Measurements from ENCODE around the gene OPCML. TPM values are rescaled to one million over a fixed set of nuclear protein-coding genes. Genes with fewer than 3 reads are reported as not detected.

OPCML gene
- total RNA-seq, 1 donor from 2014 or later: 4.6 TPM

DNA sequence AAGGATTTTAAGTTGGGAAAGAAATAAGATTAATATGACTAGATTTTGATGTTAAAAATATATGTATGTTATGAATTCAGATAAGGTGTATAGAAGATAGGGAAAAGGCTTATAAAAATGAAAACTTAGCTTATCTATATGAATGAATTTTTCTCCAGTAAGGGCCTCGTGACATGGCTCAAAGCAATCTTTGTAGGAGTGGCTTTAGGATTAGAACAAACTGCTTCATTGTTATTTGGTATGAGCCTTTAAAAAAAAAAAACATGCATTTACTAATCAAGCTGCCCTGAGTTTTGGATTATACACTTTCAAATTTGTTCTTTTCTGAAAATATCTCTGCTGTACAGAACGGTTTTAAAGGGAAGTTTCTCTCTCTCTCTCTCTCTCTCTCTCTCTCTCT lies 905.9 kb downstream of the OPCML start:
- H3K4me3 Mint-ChIP-seq: no peak overlapping the region
- TF ChIP-seq, protein P1, sequence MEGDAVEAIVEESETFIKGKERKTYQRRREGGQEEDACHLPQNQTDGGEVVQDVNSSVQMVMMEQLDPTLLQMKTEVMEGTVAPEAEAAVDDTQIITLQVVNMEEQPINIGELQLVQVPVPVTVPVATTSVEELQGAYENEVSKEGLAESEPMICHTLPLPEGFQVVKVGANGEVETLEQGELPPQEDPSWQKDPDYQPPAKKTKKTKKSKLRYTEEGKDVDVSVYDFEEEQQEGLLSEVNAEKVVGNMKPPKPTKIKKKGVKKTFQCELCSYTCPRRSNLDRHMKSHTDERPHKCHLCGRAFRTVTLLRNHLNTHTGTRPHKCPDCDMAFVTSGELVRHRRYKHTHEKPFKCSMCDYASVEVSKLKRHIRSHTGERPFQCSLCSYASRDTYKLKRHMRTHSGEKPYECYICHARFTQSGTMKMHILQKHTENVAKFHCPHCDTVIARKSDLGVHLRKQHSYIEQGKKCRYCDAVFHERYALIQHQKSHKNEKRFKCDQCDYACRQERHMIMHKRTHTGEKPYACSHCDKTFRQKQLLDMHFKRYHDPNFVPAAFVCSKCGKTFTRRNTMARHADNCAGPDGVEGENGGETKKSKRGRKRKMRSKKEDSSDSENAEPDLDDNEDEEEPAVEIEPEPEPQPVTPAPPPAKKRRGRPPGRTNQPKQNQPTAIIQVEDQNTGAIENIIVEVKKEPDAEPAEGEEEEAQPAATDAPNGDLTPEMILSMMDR (conservative IDR thresholded peaks at IDR 0.05): no peak
- no peaks in the 10 kb centered on the region for H3K36me3 Mint-ChIP-seq
- peaks cover 4% of the 10 kb centered on the region for H3K9me3 Mint-ChIP-seq
- no peak overlapping the region for H3K27ac Mint-ChIP-seq
- H3K27me3 Mint-ChIP-seq: peaks cover 6% of the 10 kb centered on the region
- peaks cover 15% of the 10 kb centered on the region for H3K4me1 Mint-ChIP-seq (ENCODE audit: unreplicated experiment)
- no peak for DNase-seq (ENCODE audit: extremely low spot score, unreplicated experiment)

DNA sequence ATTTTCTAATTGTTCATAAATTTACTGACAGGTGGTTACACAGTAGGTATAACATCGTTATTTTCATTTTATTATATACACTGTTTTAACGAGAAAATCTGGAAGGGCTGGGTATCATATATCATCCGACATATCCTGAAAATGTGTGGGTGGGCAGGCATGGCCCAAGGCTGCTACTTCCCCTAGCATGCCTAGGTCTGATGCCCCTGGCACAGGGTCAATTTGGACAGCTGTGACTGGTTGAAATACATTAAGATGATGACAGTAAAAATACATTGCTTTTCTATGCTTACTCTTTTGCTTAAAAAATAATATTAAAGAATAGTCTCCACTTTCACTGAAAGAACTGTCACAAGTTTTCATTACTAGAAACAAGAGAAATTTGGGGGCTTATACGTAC lies 908.8 kb downstream of the OPCML start:
- Mint-ChIP-seq H3K36me3 (no peaks in the 10 kb centered on the region), H3K27me3 (peaks cover 3% of the 10 kb centered on the region), H3K27ac (peak overlapping the region; percentile 15), H3K4me1 (ENCODE audit: unreplicated experiment) (peaks cover 15% of the 10 kb centered on the region), H3K4me3 (no peak overlapping the region), H3K9me3 (peaks cover 4% of the 10 kb centered on the region)
- DNase-seq (ENCODE audit: extremely low spot score, unreplicated experiment): no peak
- TF ChIP-seq, protein P1 (conservative IDR thresholded peaks at IDR 0.05): no peak

DNA sequence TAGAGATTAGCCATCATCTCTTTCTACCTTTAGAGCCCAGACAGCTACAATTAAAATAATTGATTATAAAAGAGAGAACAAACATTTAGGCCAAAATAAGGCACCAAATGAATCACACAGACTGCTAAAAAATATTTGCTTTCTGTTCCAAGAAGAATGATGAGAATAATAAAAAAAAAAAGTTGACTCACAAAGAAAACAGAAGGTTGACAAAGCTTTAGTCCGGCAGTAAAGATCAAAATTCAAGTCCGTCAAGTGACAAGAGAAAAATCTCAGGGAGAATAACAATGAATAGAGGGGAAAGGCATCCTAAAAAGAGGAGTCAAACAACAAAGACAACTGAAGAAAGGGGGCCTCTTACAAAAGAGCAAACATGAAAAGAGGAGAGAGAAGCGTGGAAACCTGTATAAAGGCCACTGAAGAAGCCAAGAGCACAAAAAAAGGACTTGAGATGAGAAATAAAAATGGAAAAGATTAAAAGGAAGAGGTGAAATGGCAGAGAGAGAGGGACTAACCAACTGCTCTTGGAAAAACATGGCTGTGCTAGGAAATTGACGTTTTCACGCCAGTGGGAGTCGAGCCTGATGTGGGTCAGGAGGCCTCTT lies 910.2 kb downstream of the OPCML start:
- H3K27me3 Mint-ChIP-seq: peaks cover 3% of the 10 kb centered on the region
- peaks cover 4% of the 10 kb centered on the region for H3K9me3 Mint-ChIP-seq
- no peak for DNase-seq (ENCODE audit: extremely low spot score, unreplicated experiment)
- no peak overlapping the region for H3K27ac Mint-ChIP-seq
- H3K4me1 Mint-ChIP-seq (ENCODE audit: unreplicated experiment): peaks cover 15% of the 10 kb centered on the region
- TF ChIP-seq, protein P1 (conservative IDR thresholded peaks at IDR 0.05): no peak
- no peaks in the 10 kb centered on the region for H3K36me3 Mint-ChIP-seq
- peak overlapping the region; percentile 13 for H3K4me3 Mint-ChIP-seq

DNA sequence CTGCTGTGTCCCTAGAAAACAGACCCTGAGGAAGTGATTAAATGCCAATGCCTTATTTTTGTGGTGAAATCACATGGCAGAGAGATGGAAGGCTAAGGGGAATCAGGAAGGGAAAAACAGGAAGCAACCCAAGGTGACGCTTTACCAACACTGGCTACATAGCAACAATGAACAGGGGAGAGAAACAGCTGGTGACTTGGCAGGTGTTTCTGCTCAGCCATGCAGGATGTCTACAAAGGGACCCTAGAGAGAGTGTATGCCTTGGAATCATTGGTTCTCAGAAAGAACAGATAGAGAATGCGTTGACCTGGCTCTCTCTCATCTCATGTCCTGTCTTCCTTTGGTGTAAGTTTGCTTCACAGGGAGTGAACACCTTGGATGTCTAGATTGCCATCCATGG lies 911.9 kb downstream of the OPCML start:
- no peaks in the 10 kb centered on the region for H3K27me3 Mint-ChIP-seq
- H3K27ac Mint-ChIP-seq: no peak overlapping the region
- H3K9me3 Mint-ChIP-seq: peaks cover 4% of the 10 kb centered on the region
- H3K36me3 Mint-ChIP-seq: no peaks in the 10 kb centered on the region
- no peak for DNase-seq (ENCODE audit: extremely low spot score, unreplicated experiment)
- peaks cover 15% of the 10 kb centered on the region for H3K4me1 Mint-ChIP-seq (ENCODE audit: unreplicated experiment)
- H3K4me3 Mint-ChIP-seq: no peak overlapping the region
- TF ChIP-seq, protein P1 (conservative IDR thresholded peaks at IDR 0.05): no peak

DNA sequence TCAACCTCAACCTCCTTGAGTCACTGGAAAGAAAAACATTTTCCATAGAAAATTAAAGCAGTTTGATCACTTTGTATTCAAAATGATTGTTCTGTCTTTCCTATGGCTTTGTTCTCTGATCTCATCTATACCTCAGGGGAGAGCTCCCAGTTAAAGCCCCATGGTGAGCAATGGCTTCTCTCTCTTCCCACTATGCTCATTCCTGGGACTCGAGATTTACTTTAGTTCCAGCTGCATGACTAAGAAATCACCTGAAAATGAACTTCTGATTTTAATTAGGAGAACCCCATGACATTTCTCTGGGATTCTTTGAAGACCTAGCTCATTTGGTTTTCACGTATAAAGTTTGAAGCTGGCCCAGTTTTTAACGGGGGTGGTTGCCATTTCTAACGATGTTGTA lies 921.5 kb downstream of the OPCML start:
- Mint-ChIP-seq H3K4me3 (no peak overlapping the region), H3K36me3 (peaks cover 3% of the 10 kb centered on the region), H3K27ac (no peak overlapping the region), H3K4me1 (ENCODE audit: unreplicated experiment) (peaks cover 10% of the 10 kb centered on the region), H3K27me3 (peaks cover 3% of the 10 kb centered on the region), H3K9me3 (no peaks in the 10 kb centered on the region)
- no peak for DNase-seq (ENCODE audit: extremely low spot score, unreplicated experiment)
- TF ChIP-seq, protein P1 (conservative IDR thresholded peaks at IDR 0.05): no peak

DNA sequence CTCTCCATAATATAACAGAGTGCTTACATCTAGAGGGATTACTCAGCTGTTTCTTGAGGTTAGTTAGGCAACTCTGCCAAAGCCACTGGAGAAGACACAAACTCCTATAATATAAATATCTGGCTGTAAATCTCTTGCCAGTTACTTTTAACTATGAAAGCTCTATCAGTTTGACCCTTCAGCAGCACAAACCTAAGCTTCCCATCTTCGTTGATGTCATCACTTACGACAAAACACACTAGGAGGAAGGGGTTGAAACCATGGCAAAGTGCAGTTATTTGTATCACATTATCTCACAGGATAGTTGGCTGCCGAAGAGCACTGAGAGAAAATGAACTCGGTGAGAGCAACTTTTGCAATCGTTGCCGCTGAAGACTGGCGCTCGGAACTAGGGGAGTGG lies 922.1 kb downstream of the OPCML start:
- DNase-seq (ENCODE audit: extremely low spot score, unreplicated experiment): no peak
- TF ChIP-seq, protein P1 (conservative IDR thresholded peaks at IDR 0.05): no peak
- H3K4me3 Mint-ChIP-seq: no peak overlapping the region
- no peak overlapping the region for H3K27ac Mint-ChIP-seq
- H3K36me3 Mint-ChIP-seq: peaks cover 3% of the 10 kb centered on the region
- peaks cover 3% of the 10 kb centered on the region for H3K27me3 Mint-ChIP-seq
- H3K4me1 Mint-ChIP-seq (ENCODE audit: unreplicated experiment): peaks cover 10% of the 10 kb centered on the region
- no peaks in the 10 kb centered on the region for H3K9me3 Mint-ChIP-seq

Data from type B pancreatic cell (in vitro differentiated cells).